Measurements from ENCODE around the gene DUSP9.
A peak's percentile ranks its signal among the peaks of the same experiment; 100 is the strongest.

Gene DUSP9

GRCh38 chrX:153685751-153686696, 39.0 kb downstream of the DUSP9 start:
- Histone ChIP-seq H3K36me3 (ENCODE audit: control insufficient read depth in 2 of 2, insufficient read depth in 1 of 2, low read length in 2 of 2) (peaks cover 0 to 17% of the 10 kb centered on the region in 2 experiments; a peak in 1 of 3 replicates), H3K27ac (ENCODE audit: extremely low read depth, low read depth, low read length) (no peak overlapping the region), H3K9me3 (ENCODE audit: control insufficient read depth, insufficient read depth, low read depth, low read length) (no peaks in the 10 kb centered on the region), H3K4me3 (ENCODE audit: low read depth, low read length) (no peak overlapping the region), H3K4me1 (ENCODE audit: control insufficient read depth, insufficient read depth, low read length) (no peaks in the 10 kb centered on the region)
- CTCF ChIA-PET: interaction anchor here (0.6 to 3.0 kb wide), 3 partner anchors 18 to 259 kb away, joined by 3 to 15 read pairs (median 4); no protein-coding TSS in a partner anchor
- POLR2A ChIA-PET: no interaction called here
- TF ChIP-seq ZFHX2 (tag by site-specific recombination; conservative IDR thresholded peaks at IDR 0.05) (peak; percentile 93), EGR2 (tag by site-specific recombination; IDR thresholded peaks at IDR 0.05; ENCODE audit: low read depth) (peak; percentile 80), ZNF10 (tag by site-specific recombination; IDR thresholded peaks at IDR 0.05) (no peak), SETDB1 (IDR thresholded peaks at IDR 0.05; ENCODE audit: insufficient read length, low read length) (no peak), ZNF596 (tag by site-specific recombination; IDR thresholded peaks at IDR 0.05) (no peak), SCRT2 (tag by site-specific recombination; IDR thresholded peaks at IDR 0.05) (no peak), ZNF433 (tag by site-specific recombination; IDR thresholded peaks at IDR 0.05; ENCODE audit: low read depth) (no peak), KLF1 (tag by site-specific recombination; IDR thresholded peaks at IDR 0.05) (peak; percentile 65), HOXA7 (CRISPR knock-in tag; IDR thresholded peaks at IDR 0.05; ENCODE audit: borderline replicate concordance) (no peak), GLIS2 (tag by site-specific recombination; IDR thresholded peaks at IDR 0.05) (0 out of 2 replicates have a peak, but pooled peaks have one; percentile 15), ZNF473 (tag by site-specific recombination; IDR thresholded peaks at IDR 0.05) (no peak), ZNF174 (tag by site-specific recombination; IDR thresholded peaks at IDR 0.05) (no peak)

- no peaks in the 10 kb centered on the region for H3K4me1 ChIP-seq (ENCODE audit: control insufficient read depth, insufficient read depth, low read length)
- no peak overlapping the region for H3K27ac ChIP-seq (ENCODE audit: extremely low read depth, low read depth, low read length)
- no peaks in the 10 kb centered on the region for H3K9me3 ChIP-seq (ENCODE audit: control insufficient read depth, insufficient read depth, low read depth, low read length)
- no peak overlapping the region for H3K4me3 ChIP-seq (ENCODE audit: low read depth, low read length)
- H3K36me3 ChIP-seq (ENCODE audit: control insufficient read depth in 2 of 2, insufficient read depth in 1 of 2, low read length in 2 of 2): peaks cover 0 to 23% of the 10 kb centered on the region in 2 experiments; a peak in 1 of 3 replicates
- ChIA-PET POLR2A (interaction anchor here (0.6 kb wide), 1 partner anchor 18 kb away, joined by 3 read pairs; no protein-coding TSS in a partner anchor), CTCF (interaction anchor here (0.6 to 3.0 kb wide), 3 partner anchors 18 to 62 kb away, joined by 3 to 15 read pairs (median 3); no protein-coding TSS in a partner anchor)
- TF ChIP-seq KLF1 (tag by site-specific recombination; IDR thresholded peaks at IDR 0.05): peak; percentile 52; the same call in 1 of the 2 replicates
- 0 out of 2 replicates have a peak, but pooled peaks have one; percentile 19 for TF ChIP-seq GLIS1 (tag by site-specific recombination; IDR thresholded peaks at IDR 0.05)
- TF ChIP-seq ZNF571 (tag by site-specific recombination; IDR thresholded peaks at IDR 0.05): no peak
- TF ChIP-seq ZNF626 (tag by site-specific recombination; IDR thresholded peaks at IDR 0.05): no peak
- no peak for TF ChIP-seq ZNF404 (tag by site-specific recombination; IDR thresholded peaks at IDR 0.05)
Observed at GRCh38 chrX:153686711-153687110, 39.7 kb downstream of the DUSP9 start.

GRCh38 chrX:153687121-153688039, 40.4 kb downstream of the DUSP9 start, which contains the start of gene SLC6A8:
SLC6A8 (plus strand) TSS chrX:153687926; CDS start chrX:153688575, 649 bp downstream.
- Histone ChIP-seq H3K9me3 (ENCODE audit: control insufficient read depth, insufficient read depth, low read depth, low read length) (no peaks in the 10 kb centered on the region), H3K36me3 (ENCODE audit: control insufficient read depth in 2 of 2, insufficient read depth in 1 of 2, low read length in 2 of 2) (peaks cover 0 to 30% of the 10 kb centered on the region in 2 experiments; a peak in 1 of 3 replicates), H3K27ac (ENCODE audit: extremely low read depth, low read depth, low read length) (peak within 1 kb of the TSS; percentile 73; the same call in 1 of the 2 replicates), H3K4me1 (ENCODE audit: control insufficient read depth, insufficient read depth, low read length) (no peaks in the 10 kb centered on the region), H3K4me3 (ENCODE audit: low read depth, low read length) (peak within 1 kb of the TSS; percentile 57)
- POLR2A ChIA-PET: interaction anchor here (0.6 to 1.0 kb wide), 8 partner anchors 18 to 363 kb away, joined by 3 to 4 read pairs (median 4); no protein-coding TSS in a partner anchor
- CTCF ChIA-PET: interaction anchor here (0.6 to 3.0 kb wide), 5 partner anchors 18 to 90 kb away, joined by 3 to 15 read pairs (median 3); no protein-coding TSS in a partner anchor
- TF ChIP-seq, protein P1, sequence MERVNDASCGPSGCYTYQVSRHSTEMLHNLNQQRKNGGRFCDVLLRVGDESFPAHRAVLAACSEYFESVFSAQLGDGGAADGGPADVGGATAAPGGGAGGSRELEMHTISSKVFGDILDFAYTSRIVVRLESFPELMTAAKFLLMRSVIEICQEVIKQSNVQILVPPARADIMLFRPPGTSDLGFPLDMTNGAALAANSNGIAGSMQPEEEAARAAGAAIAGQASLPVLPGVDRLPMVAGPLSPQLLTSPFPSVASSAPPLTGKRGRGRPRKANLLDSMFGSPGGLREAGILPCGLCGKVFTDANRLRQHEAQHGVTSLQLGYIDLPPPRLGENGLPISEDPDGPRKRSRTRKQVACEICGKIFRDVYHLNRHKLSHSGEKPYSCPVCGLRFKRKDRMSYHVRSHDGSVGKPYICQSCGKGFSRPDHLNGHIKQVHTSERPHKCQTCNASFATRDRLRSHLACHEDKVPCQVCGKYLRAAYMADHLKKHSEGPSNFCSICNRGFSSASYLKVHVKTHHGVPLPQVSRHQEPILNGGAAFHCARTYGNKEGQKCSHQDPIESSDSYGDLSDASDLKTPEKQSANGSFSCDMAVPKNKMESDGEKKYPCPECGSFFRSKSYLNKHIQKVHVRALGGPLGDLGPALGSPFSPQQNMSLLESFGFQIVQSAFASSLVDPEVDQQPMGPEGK (tag by site-specific recombination; IDR thresholded peaks at IDR 0.05): peak; percentile 71
- peak; percentile 41; the same call in 1 of the 2 replicates for TF ChIP-seq ZNF394 (tag by site-specific recombination; IDR thresholded peaks at IDR 0.05; ENCODE audit: borderline replicate concordance)
- TF ChIP-seq, protein P2, sequence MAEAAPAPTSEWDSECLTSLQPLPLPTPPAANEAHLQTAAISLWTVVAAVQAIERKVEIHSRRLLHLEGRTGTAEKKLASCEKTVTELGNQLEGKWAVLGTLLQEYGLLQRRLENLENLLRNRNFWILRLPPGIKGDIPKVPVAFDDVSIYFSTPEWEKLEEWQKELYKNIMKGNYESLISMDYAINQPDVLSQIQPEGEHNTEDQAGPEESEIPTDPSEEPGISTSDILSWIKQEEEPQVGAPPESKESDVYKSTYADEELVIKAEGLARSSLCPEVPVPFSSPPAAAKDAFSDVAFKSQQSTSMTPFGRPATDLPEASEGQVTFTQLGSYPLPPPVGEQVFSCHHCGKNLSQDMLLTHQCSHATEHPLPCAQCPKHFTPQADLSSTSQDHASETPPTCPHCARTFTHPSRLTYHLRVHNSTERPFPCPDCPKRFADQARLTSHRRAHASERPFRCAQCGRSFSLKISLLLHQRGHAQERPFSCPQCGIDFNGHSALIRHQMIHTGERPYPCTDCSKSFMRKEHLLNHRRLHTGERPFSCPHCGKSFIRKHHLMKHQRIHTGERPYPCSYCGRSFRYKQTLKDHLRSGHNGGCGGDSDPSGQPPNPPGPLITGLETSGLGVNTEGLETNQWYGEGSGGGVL (tag by site-specific recombination; IDR thresholded peaks at IDR 0.05): peak; percentile 65
- no peak for TF ChIP-seq ZNF513 (tag by site-specific recombination; IDR thresholded peaks at IDR 0.05)
- no peak for TF ChIP-seq KLF9 (tag by site-specific recombination; IDR thresholded peaks at IDR 0.05; ENCODE audit: low read depth)
- peak; percentile 25 for TF ChIP-seq SP2 (tag by site-specific recombination; IDR thresholded peaks at IDR 0.05)
- no peak for TF ChIP-seq SALL2 (tag by site-specific recombination; IDR thresholded peaks at IDR 0.05; ENCODE audit: borderline replicate concordance)

All from HEK293 (cell line).